Ovary (tissue), 3 donors: ENCODE results near the gene XPO6.

Experiments used
- POLR2A ChIP-seq: fragments of 450-650 bp; IDR thresholded peaks from one replicate; pipeline ENCODE4 v1.6.1; 2017; ENCODE audit warnings: antibody characterized with exemption, mild to moderate bottlenecking, moderate library complexity
- TF ChIP-seq, protein P1 (sequence below), 3 donors: fragments of 450-650 bp in 2 of 3; fragments of 200-600 bp in 1 of 3; IDR thresholded peaks; one replicate each; pipeline versions ENCODE4 v1.5.1 to v1.8.0; 2016 to 2022; ENCODE audit warnings: antibody characterized with exemption in 3 of 3, mild to moderate bottlenecking in 1 of 3
- donor health status: DM: no; HTN: no; CAD: no.

DNA sequence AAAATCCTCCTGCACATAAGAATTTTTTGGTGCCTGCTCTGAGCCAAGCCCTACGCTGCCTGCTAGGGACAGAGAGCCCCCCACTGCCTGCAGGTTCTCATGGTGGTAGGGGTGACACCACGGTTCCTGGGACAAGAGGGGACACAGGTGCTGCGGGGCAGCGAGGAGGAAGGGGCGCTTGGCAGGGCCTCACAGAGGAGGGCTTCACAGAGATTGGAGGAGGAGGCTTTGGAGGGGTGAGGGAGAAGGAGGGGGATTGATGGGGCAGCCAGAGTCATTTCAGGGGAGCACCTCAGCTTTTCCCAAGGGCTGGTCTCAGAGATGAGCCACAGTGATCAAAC lies 118.4 kb downstream of the XPO6 start:
- TF ChIP-seq, protein P1, sequence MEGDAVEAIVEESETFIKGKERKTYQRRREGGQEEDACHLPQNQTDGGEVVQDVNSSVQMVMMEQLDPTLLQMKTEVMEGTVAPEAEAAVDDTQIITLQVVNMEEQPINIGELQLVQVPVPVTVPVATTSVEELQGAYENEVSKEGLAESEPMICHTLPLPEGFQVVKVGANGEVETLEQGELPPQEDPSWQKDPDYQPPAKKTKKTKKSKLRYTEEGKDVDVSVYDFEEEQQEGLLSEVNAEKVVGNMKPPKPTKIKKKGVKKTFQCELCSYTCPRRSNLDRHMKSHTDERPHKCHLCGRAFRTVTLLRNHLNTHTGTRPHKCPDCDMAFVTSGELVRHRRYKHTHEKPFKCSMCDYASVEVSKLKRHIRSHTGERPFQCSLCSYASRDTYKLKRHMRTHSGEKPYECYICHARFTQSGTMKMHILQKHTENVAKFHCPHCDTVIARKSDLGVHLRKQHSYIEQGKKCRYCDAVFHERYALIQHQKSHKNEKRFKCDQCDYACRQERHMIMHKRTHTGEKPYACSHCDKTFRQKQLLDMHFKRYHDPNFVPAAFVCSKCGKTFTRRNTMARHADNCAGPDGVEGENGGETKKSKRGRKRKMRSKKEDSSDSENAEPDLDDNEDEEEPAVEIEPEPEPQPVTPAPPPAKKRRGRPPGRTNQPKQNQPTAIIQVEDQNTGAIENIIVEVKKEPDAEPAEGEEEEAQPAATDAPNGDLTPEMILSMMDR (IDR thresholded peaks at IDR 0.05): no peak
- TF ChIP-seq POLR2A: no peak
